PC-9 (cell line): Measurements from ENCODE around the gene SLC7A14. TPM values are rescaled to one million over a fixed set of nuclear protein-coding genes. Genes with fewer than 3 reads are reported as not detected.
A peak's percentile ranks its signal among the peaks of the same experiment; 100 is the strongest.

Source experiments
- BruUV-seq: library from RNA; stranded (reverse); fragments of 400-500 nt; replicated peaks from 2 replicates; lab custom pipeline; 2021; lab: Mats Ljungman, UMichigan
- CTCF ChIA-PET: fragments of 300-600 bp; sonication (Branson Sonifier 250); formaldehyde crosslinking; loops from one replicate; lab custom pipeline; 2022; ENCODE audit warnings: antibody characterized with exemption; lab: Charles Lee
- POLR2A ChIA-PET: fragments of 300-600 bp; sonication (Branson Sonifier 250); formaldehyde crosslinking; loops from one replicate; lab custom pipeline; 2022; ENCODE audit warnings: antibody characterized with exemption; ENCODE audit not compliant: unreplicated experiment; lab: Charles Lee
- DNase-seq, 2 experiments: peaks; one replicate each; pipeline versions ENCODE4 v3.0.0 to v3.0.0-alpha.2; 2015 to 2022; ENCODE audit warnings: mixed read lengths in 1 of 2
- H2AFZ ChIP-seq: fragments of 200-600 bp; sonication (generic); 2 replicates; pipeline ENCODE4 v1.8.1; 2017; ENCODE audit warnings: antibody characterized with exemption
- H3F3A ChIP-seq: fragments of 200-600 bp; sonication (generic); 2 replicates; pipeline ENCODE4 v1.8.1; 2017; ENCODE audit warnings: antibody characterized with exemption, mild to moderate bottlenecking, low read depth; ENCODE audit not compliant: insufficient read depth
- H3K27ac ChIP-seq: fragments of 200-600 bp; sonication (generic); 2 replicates; pipeline ENCODE4 v1.6.1; 2016; ENCODE audit warnings: mixed run types
- H3K27me3 ChIP-seq: fragments of 200-600 bp; sonication (generic); 2 replicates; pipeline ENCODE4 v1.6.1; 2016; ENCODE audit warnings: low read depth, mixed run types; ENCODE audit not compliant: insufficient read depth
- H3K36me3 ChIP-seq: fragments of 200-600 bp; sonication (generic); 2 replicates; pipeline ENCODE4 v1.6.1; 2016; ENCODE audit warnings: low read depth, mixed run types
- H3K4me1 ChIP-seq: fragments of 200-600 bp; sonication (generic); replicated peaks from 2 replicates; pipeline ENCODE4 v1.6.1; 2016; ENCODE audit warnings: mixed run types; ENCODE audit not compliant: insufficient read depth
- H3K4me2 ChIP-seq: fragments of 200-600 bp; sonication (generic); 2 replicates; pipeline ENCODE4 v1.6.1; 2017; ENCODE audit warnings: mixed run types
- H3K4me3 ChIP-seq: fragments of 200-600 bp; sonication (generic); 2 replicates; pipeline ENCODE4 v1.6.1; 2016; ENCODE audit warnings: mixed run types
- H3K79me2 ChIP-seq: fragments of 200-600 bp; sonication (generic); 2 replicates; pipeline ENCODE4 v1.6.1; 2017; ENCODE audit warnings: low read depth, mixed run types
- H3K9me2 ChIP-seq: fragments of 200-600 bp; sonication (generic); 2 replicates; pipeline ENCODE4 v1.8.1; 2017; ENCODE audit warnings: mild to moderate bottlenecking; ENCODE audit not compliant: insufficient read depth
- H3K9me3 ChIP-seq: fragments of 200-600 bp; sonication (generic); 2 replicates; pipeline ENCODE4 v1.8.1; 2016; ENCODE audit warnings: low read depth; ENCODE audit not compliant: insufficient read depth
- H4K20me1 ChIP-seq: fragments of 200-600 bp; sonication (generic); 2 replicates; pipeline ENCODE4 v1.8.1; 2017; ENCODE audit not compliant: insufficient read depth
- EZH2 ChIP-seq: fragments of 200-600 bp; sonication (generic); IDR thresholded peaks from 2 replicates; pipeline ENCODE4 v1.8.0; 2017; ENCODE audit warnings: antibody characterized with exemption, low read depth
- intact Hi-C: fragments of 100-400 bp; cut with micrococcal nuclease; formaldehyde crosslinking; loops from one replicate; pipeline ENCODE4 v1.10.0; 2022; ENCODE audit not compliant: unreplicated experiment
- total RNA-seq: library from RNA; stranded (reverse); gene quantifications from 2 replicates; pipeline ENCODE4 v1.2.3, GENCODE V29; 2021
- TF ChIP-seq, protein P1 (sequence below): fragments of 200-600 bp; sonication (generic); conservative IDR thresholded peaks from 2 replicates; pipeline ENCODE4 v1.6.1; 2017; ENCODE audit warnings: mixed run types, antibody characterized with exemption, mild to moderate bottlenecking, moderate library complexity

Gene SLC7A14
- total RNA-seq, 1 experiment from 2014 or later: not detected

- H3K9me3 ChIP-seq: no peaks in the 10 kb centered on the region
- intact Hi-C loops: loop anchor here (5.0 to 10.0 kb wide), 2 partner anchors 194 to 199 kb away; partner anchors contain the start of gene CLDN11
- BruUV-seq: no TSS peak
- POLR2A ChIA-PET: no interaction called here
- no peaks in the 10 kb centered on the region for H3K36me3 ChIP-seq
- H2AFZ ChIP-seq: no peak overlapping the region
- no peaks in the 10 kb centered on the region for H3F3A ChIP-seq
- CTCF ChIA-PET: no interaction called here
- H3K79me2 ChIP-seq: no peaks in the 10 kb centered on the region
- no peaks in the 10 kb centered on the region for H3K9me2 ChIP-seq
- H3K4me1 ChIP-seq: no peaks in the 10 kb centered on the region
- H3K4me3 ChIP-seq: no peak overlapping the region
- no peak for TF ChIP-seq EZH2
- TF ChIP-seq, protein P1, sequence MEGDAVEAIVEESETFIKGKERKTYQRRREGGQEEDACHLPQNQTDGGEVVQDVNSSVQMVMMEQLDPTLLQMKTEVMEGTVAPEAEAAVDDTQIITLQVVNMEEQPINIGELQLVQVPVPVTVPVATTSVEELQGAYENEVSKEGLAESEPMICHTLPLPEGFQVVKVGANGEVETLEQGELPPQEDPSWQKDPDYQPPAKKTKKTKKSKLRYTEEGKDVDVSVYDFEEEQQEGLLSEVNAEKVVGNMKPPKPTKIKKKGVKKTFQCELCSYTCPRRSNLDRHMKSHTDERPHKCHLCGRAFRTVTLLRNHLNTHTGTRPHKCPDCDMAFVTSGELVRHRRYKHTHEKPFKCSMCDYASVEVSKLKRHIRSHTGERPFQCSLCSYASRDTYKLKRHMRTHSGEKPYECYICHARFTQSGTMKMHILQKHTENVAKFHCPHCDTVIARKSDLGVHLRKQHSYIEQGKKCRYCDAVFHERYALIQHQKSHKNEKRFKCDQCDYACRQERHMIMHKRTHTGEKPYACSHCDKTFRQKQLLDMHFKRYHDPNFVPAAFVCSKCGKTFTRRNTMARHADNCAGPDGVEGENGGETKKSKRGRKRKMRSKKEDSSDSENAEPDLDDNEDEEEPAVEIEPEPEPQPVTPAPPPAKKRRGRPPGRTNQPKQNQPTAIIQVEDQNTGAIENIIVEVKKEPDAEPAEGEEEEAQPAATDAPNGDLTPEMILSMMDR: no peak
- H3K4me2 ChIP-seq: no peak overlapping the region
- no peaks in the 10 kb centered on the region for H3K27me3 ChIP-seq
- no peak overlapping the region for H3K27ac ChIP-seq
- DNase-seq: no peak
- H4K20me1 ChIP-seq: no peaks in the 10 kb centered on the region
Measured at GRCh38 chr3:170608475-170608874, 22.6 kb upstream of the SLC7A14 start.

GRCh38 chr3:170606675-170607074, 20.8 kb upstream of the SLC7A14 start:
- Histone ChIP-seq H3K4me3 (no peak overlapping the region), H3K9me2 (no peaks in the 10 kb centered on the region), H3K79me2 (no peaks in the 10 kb centered on the region), H2AFZ (no peak overlapping the region), H3F3A (no peaks in the 10 kb centered on the region), H3K9me3 (no peaks in the 10 kb centered on the region), H3K4me1 (no peaks in the 10 kb centered on the region), H3K27me3 (no peaks in the 10 kb centered on the region), H3K27ac (no peak overlapping the region), H3K36me3 (no peaks in the 10 kb centered on the region), H3K4me2 (peak overlapping the region; percentile 52), H4K20me1 (no peaks in the 10 kb centered on the region)
- ChIA-PET POLR2A (interaction anchor here (0.6 kb wide), 1 partner anchor 263 kb away, joined by 5 read pairs; the partner anchor contains the start of gene RPL22L1), CTCF (interaction anchor here (0.5 to 1.0 kb wide), 4 partner anchors 30 to 250 kb away, joined by 3 to 4 read pairs (median 3); no protein-coding TSS in a partner anchor)
- peak; percentile 27 to 70 for DNase-seq
- TF ChIP-seq, protein P1: no peak
- no peak for TF ChIP-seq EZH2
- no TSS peak for BruUV-seq
- intact Hi-C loops: loop anchor here (5.0 to 10.0 kb wide), 2 partner anchors 192 to 201 kb away; partner anchors contain the start of gene CLDN11

DNA sequence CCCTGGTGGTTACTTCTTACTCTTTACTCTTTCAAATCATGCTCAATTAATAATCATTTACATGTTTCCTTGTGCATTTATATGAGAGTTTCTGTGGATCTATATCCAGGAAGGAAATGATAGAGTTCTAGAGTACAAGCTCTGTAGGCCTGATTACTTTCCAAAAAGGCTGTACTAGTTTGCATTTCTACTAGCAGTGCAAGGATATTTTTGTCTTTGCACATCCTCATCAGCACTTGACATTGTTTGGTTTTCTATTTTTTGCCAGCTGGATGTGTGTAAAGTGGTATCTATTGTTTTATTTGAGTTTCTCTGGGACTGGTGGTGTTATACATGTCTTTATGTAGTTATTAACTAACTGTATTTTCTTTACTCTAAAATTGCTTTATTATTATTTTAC, 19.6 kb upstream of the SLC7A14 start:
- H3K9me2 ChIP-seq: no peaks in the 10 kb centered on the region
- H3K27ac ChIP-seq: no peak overlapping the region
- no peak for TF ChIP-seq EZH2
- TF ChIP-seq, protein P1: no peak
- H4K20me1 ChIP-seq: no peaks in the 10 kb centered on the region
- POLR2A ChIA-PET: no interaction called here
- intact Hi-C loops: loop anchor here (5.0 to 10.0 kb wide), 2 partner anchors 191 to 202 kb away; partner anchors contain the start of gene CLDN11
- no peak for DNase-seq
- no peak overlapping the region for H3K4me2 ChIP-seq
- no peaks in the 10 kb centered on the region for H3F3A ChIP-seq
- H3K36me3 ChIP-seq: no peaks in the 10 kb centered on the region
- H2AFZ ChIP-seq: no peak overlapping the region
- CTCF ChIA-PET: no interaction called here
- no peaks in the 10 kb centered on the region for H3K27me3 ChIP-seq
- no peaks in the 10 kb centered on the region for H3K9me3 ChIP-seq
- no TSS peak for BruUV-seq
- no peaks in the 10 kb centered on the region for H3K79me2 ChIP-seq
- no peaks in the 10 kb centered on the region for H3K4me1 ChIP-seq
- H3K4me3 ChIP-seq: no peak overlapping the region
